SK-N-MC (cell line): ENCODE results near the gene HDHD5.
"Not testable (repeated sequence)": the region's sequence is repeated elsewhere in the genome, so short reads cannot be mapped to it uniquely, and the experiment has no call there.

Source experiments
- DNase-seq: peaks from one replicate; pipeline ENCODE4 v3.0.0-alpha.2; 2011; ENCODE audit warnings: low read depth, low spot score
- H3K27ac ChIP-seq: fragments of 200-600 bp; sonication (generic); 2 replicates; pipeline ENCODE4 v1.5.1; 2016; ENCODE audit warnings: mixed run types
- H3K36me3 ChIP-seq: fragments of 200-600 bp; sonication (generic); 2 replicates; pipeline ENCODE4 v1.6.1; 2017; ENCODE audit warnings: antibody characterized with exemption, low read length, mixed read lengths; ENCODE audit not compliant: insufficient read depth
- H3K4me3 ChIP-seq: fragments of 200-600 bp; sonication (generic); 2 replicates; pipeline ENCODE4 v1.5.1; 2016
- H3K9ac ChIP-seq: fragments of 200-600 bp; sonication (generic); 2 replicates; pipeline ENCODE4 v1.8.0; 2017; ENCODE audit warnings: mixed run types, mixed read lengths; ENCODE audit not compliant: insufficient read length
- H3K9me3 ChIP-seq: fragments of 200-600 bp; sonication (generic); 2 replicates; pipeline ENCODE4 v1.6.1; 2017; ENCODE audit warnings: low read depth, mild to moderate bottlenecking, antibody characterized with exemption, low read length, moderate library complexity, mixed read lengths
- EZH2 ChIP-seq: fragments of 200-600 bp; sonication (generic); IDR thresholded peaks from one replicate; pipeline ENCODE4 v1.6.1; 2017; ENCODE audit warnings: antibody characterized with exemption
- FOXP2 ChIP-seq: optimal IDR thresholded peaks from 2 replicates; pipeline ENCODE3; 2011; ENCODE audit warnings: mild to moderate bottlenecking, moderate library complexity; ENCODE audit not compliant: insufficient read depth; ENCODE audit errors: extremely low read length, control extremely low read depth
- POLR2AphosphoS5 ChIP-seq: IDR thresholded peaks from 2 replicates; pipeline ENCODE4 v1.6.1; 2012; ENCODE audit warnings: mild to moderate bottlenecking, low read depth, low read length, borderline replicate concordance

HDHD5 gene

GRCh38 chr22:17161991-17162390, 2.9 kb upstream of the HDHD5 start:
- Histone ChIP-seq H3K36me3 (peaks cover 8% of the 10 kb centered on the region), H3K4me3 (no peak overlapping the region), H3K9ac (no peak overlapping the region), H3K27ac (no peak overlapping the region), H3K9me3 (no peaks in the 10 kb centered on the region)
- no peak for DNase-seq
- TF ChIP-seq EZH2 (no peak), FOXP2 (no peak), POLR2AphosphoS5 (no peak)

GRCh38 chr22:17159504-17159951, 451 bp upstream of the HDHD5 start:
- DNase-seq = no peak
- Histone ChIP-seq H3K27ac (peak overlapping the region; percentile 81), H3K4me3 (peak overlapping the region; percentile 90), H3K9me3 (no peaks in the 10 kb centered on the region), H3K9ac (peak overlapping the region; percentile 97), H3K36me3 (peaks cover 8% of the 10 kb centered on the region)
- TF ChIP-seq EZH2 (no peak), FOXP2 (no peak), POLR2AphosphoS5 (no peak)

GRCh38 chr22:17158176-17158567, 905 bp downstream of the HDHD5 start:
- Histone ChIP-seq H3K9me3 (no peaks in the 10 kb centered on the region), H3K4me3 (peak overlapping the region; percentile 90), H3K27ac (no peak overlapping the region), H3K36me3 (peaks cover 8% of the 10 kb centered on the region), H3K9ac (peak overlapping the region; percentile 97)
- TF ChIP-seq EZH2 = no peak
- no peak for TF ChIP-seq POLR2AphosphoS5
- no peak for TF ChIP-seq FOXP2
- no peak for DNase-seq

- TF ChIP-seq EZH2 = no peak
- no peak for TF ChIP-seq POLR2AphosphoS5
- no peak for TF ChIP-seq FOXP2
- H3K9ac ChIP-seq = no peak overlapping the region
- no peak for DNase-seq
- H3K9me3 ChIP-seq = no peaks in the 10 kb centered on the region
- peaks cover 8% of the 10 kb centered on the region for H3K36me3 ChIP-seq
- no peak overlapping the region for H3K27ac ChIP-seq
- H3K4me3 ChIP-seq = peak overlapping the region; percentile 90
Observed at GRCh38 chr22:17157714-17158113, 1.4 kb downstream of the HDHD5 start.

- no peak for DNase-seq
- no peak for TF ChIP-seq FOXP2
- no peak for TF ChIP-seq POLR2AphosphoS5
- TF ChIP-seq EZH2 = no peak
- Histone ChIP-seq H3K4me3 (0 out of 2 replicates have a peak overlapping the region, but pooled peaks have one; percentile 24), H3K9ac (no peak overlapping the region), H3K36me3 (peaks cover 8% of the 10 kb centered on the region), H3K9me3 (no peaks in the 10 kb centered on the region), H3K27ac (no peak overlapping the region)
Observed at GRCh38 chr22:17155941-17156340, 3.1 kb downstream of the HDHD5 start.

GRCh38 chr22:17152971-17153370, 6.1 kb downstream of the HDHD5 start:
- Histone ChIP-seq H3K27ac (no peak overlapping the region), H3K9ac (no peak overlapping the region), H3K9me3 (no peaks in the 10 kb centered on the region), H3K36me3 (peaks cover 20% of the 10 kb centered on the region), H3K4me3 (no peak overlapping the region)
- TF ChIP-seq FOXP2 = no peak
- TF ChIP-seq POLR2AphosphoS5 = no peak
- no peak for TF ChIP-seq EZH2
- DNase-seq = no peak

GRCh38 chr22:17152340-17152739, 6.7 kb downstream of the HDHD5 start:
- peaks cover 19% of the 10 kb centered on the region for H3K36me3 ChIP-seq
- no peak for DNase-seq
- no peak overlapping the region for H3K27ac ChIP-seq
- no peaks in the 10 kb centered on the region for H3K9me3 ChIP-seq
- no peak overlapping the region for H3K4me3 ChIP-seq
- TF ChIP-seq FOXP2 = no peak
- no peak for TF ChIP-seq EZH2
- no peak for TF ChIP-seq POLR2AphosphoS5
- H3K9ac ChIP-seq = no peak overlapping the region

- H3K9ac ChIP-seq = no peak overlapping the region
- H3K27ac ChIP-seq = no peak overlapping the region
- no peaks in the 10 kb centered on the region for H3K9me3 ChIP-seq
- H3K36me3 ChIP-seq = peaks cover 17% of the 10 kb centered on the region; the same call in 1 of the 2 replicates
- DNase-seq = no peak
- H3K4me3 ChIP-seq = no peak overlapping the region
- TF ChIP-seq FOXP2 = no peak
- TF ChIP-seq POLR2AphosphoS5 = no peak
- TF ChIP-seq EZH2 = no peak
Observed at GRCh38 chr22:17149076-17149815, 9.8 kb downstream of the HDHD5 start.

GRCh38 chr22:17147458-17147857, 11.6 kb downstream of the HDHD5 start:
- H3K36me3 ChIP-seq = peaks cover 31% of the 10 kb centered on the region; the same call in 1 of the 2 replicates
- not testable (repeated sequence) for H3K4me3 ChIP-seq, H3K9ac ChIP-seq, H3K27ac ChIP-seq, DNase-seq, H3K9me3 ChIP-seq
